ENCODE measurements around the gene MINK1.

GRCh38 chr17:4808378-4808767 is 24.8 kb upstream of the MINK1 start:
- TF ChIP-seq CTCF (IDR thresholded peaks at IDR 0.05) (no peak), POLR2A (IDR thresholded peaks at IDR 0.05) (no peak)

Data from Peyer's patch (tissue), 4 donors.